Kidney (tissue), 14 donors: ENCODE results near the gene IL25. TPM values are rescaled to one million over a fixed set of nuclear protein-coding genes. Genes with fewer than 3 reads are reported as not detected.

Experiments
- DNase-seq, 5 donors: peaks; one replicate each; pipeline ENCODE4 v3.0.0-alpha.2; 2013 to 2020
- FAIRE-seq: peaks from 2 replicates; lab custom pipeline; 2012; peaks lifted over from hg19 to GRCh38; lab: Jason Lieb, UNC
- H3K27ac ChIP-seq, 2 donors: one replicate each; pipeline ENCODE4 v1.7.0; 2013; ENCODE audit warnings: low read depth in 2 of 2, low read length in 2 of 2, inconsistent platforms in 1 of 2
- H3K27me3 ChIP-seq: one replicate; pipeline ENCODE4 v1.7.1; 2013; ENCODE audit warnings: low read length, inconsistent platforms; ENCODE audit not compliant: control insufficient read depth, insufficient read depth
- H3K36me3 ChIP-seq, 3 donors: one replicate each; pipeline versions ENCODE4 v1.7.0 to v1.7.1; 2013; ENCODE audit warnings: low read length in 3 of 3, control low read depth in 1 of 3, inconsistent platforms in 1 of 3; ENCODE audit not compliant: insufficient read depth in 3 of 3, control insufficient read depth in 2 of 3
- H3K4me1 ChIP-seq, 3 donors: one replicate each; pipeline versions ENCODE4 v1.7.0 to v1.7.1; 2013; ENCODE audit warnings: low read length in 3 of 3, inconsistent platforms in 1 of 3, low read depth in 1 of 3; ENCODE audit not compliant: control insufficient read depth in 2 of 3, insufficient read depth in 2 of 3
- H3K4me3 ChIP-seq, 3 donors: one replicate each; pipeline versions ENCODE4 v1.7.0 to v1.8.1; 2013; ENCODE audit warnings: low read length in 3 of 3, control low read depth in 1 of 3, inconsistent platforms in 1 of 3
- H3K9ac ChIP-seq, 3 donors: one replicate each; pipeline versions ENCODE4 v1.7.0 to v1.7.1; 2013; ENCODE audit warnings: low read length in 3 of 3, control low read depth in 1 of 3, inconsistent platforms in 1 of 3
- H3K9me3 ChIP-seq, 3 donors: one replicate each; pipeline versions ENCODE4 v1.7.0 to v1.7.1; 2013; ENCODE audit warnings: low read length in 3 of 3, control low read depth in 1 of 3, inconsistent platforms in 1 of 3; ENCODE audit not compliant: control insufficient read depth in 2 of 3, insufficient read depth in 1 of 3
- intact Hi-C: fragments of 100-400 bp; cut with DNase I; formaldehyde crosslinking; loops from one replicate; pipeline ENCODE4 v1.11.1; 2022
- polyA plus RNA-seq: library from polyadenylated mRNA; stranded (reverse); fragments of 350-450 nt; fragmentation: Illumina TruSeq; extraction: RNeasy Lipid Tissue Mini Kit (QIAGEN cat#74804); gene quantifications from one replicate; pipeline ENCODE4 v1.2.3, GENCODE V29; 2014; ENCODE audit warnings: low read depth, low replicate concordance; ENCODE audit not compliant: insufficient read depth
- total RNA-seq: library from RNA; stranded (reverse); fragmentation: NEBNext Ultra II Directional; extraction: Animal tissue kit (Norgen Biotek cat#: 25700); gene quantifications from one replicate; pipeline ENCODE4 v1.2.1, GENCODE V29; 2021
- TF ChIP-seq, protein P1 (sequence below): IDR thresholded peaks from 3 replicates; pipeline ENCODE4 v1.5.1; 2012; ENCODE audit warnings: mild to moderate bottlenecking, moderate library complexity, borderline replicate concordance; ENCODE audit not compliant: insufficient read depth; ENCODE audit errors: extremely low read depth
- donor health status: control.
- donor health status: control.
- donor health status: control.
- donor health status: control.
- donor health status: control.
- donor health status: DM: yes; HTN: yes; CAD: no.
- donor health status: Normal renal cell carcinoma (clear cell type).

Gene IL25
- total and polyA plus RNA-seq, 2 donors from 2014 or later = not detected

DNA sequence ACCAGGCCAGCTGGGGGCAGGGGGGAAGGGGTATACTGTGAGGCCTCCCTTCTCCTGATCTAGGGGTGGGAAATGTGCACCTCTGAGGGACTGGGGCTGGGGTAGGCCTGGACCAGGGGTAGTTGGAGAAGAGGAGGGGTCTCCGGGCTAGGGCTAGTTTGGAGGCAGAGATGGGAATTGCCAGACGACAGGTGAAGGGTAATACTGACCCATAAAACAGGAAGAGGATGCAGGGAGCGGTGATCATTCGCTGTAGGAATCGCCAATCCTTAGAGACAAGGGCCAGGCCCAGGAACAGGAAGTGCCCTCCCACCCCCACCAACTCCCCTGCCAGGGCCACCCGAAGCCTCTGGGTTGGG lies 24.3 kb upstream of the IL25 start:
- no peaks in the 10 kb centered on the region for H3K9me3 ChIP-seq
- TF ChIP-seq, protein P1, sequence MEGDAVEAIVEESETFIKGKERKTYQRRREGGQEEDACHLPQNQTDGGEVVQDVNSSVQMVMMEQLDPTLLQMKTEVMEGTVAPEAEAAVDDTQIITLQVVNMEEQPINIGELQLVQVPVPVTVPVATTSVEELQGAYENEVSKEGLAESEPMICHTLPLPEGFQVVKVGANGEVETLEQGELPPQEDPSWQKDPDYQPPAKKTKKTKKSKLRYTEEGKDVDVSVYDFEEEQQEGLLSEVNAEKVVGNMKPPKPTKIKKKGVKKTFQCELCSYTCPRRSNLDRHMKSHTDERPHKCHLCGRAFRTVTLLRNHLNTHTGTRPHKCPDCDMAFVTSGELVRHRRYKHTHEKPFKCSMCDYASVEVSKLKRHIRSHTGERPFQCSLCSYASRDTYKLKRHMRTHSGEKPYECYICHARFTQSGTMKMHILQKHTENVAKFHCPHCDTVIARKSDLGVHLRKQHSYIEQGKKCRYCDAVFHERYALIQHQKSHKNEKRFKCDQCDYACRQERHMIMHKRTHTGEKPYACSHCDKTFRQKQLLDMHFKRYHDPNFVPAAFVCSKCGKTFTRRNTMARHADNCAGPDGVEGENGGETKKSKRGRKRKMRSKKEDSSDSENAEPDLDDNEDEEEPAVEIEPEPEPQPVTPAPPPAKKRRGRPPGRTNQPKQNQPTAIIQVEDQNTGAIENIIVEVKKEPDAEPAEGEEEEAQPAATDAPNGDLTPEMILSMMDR = no peak
- no peak overlapping the region for H3K27ac ChIP-seq
- no peak for DNase-seq
- intact Hi-C loops = no loop called here
- H3K9ac ChIP-seq = no peak overlapping the region
- no peak for FAIRE-seq
- H3K36me3 ChIP-seq = no peaks in the 10 kb centered on the region
- peaks cover 0 to 7% (median 0%) of the 10 kb centered on the region in 3 donors for H3K4me1 ChIP-seq
- H3K27me3 ChIP-seq = no peaks in the 10 kb centered on the region
- H3K4me3 ChIP-seq = no peak overlapping the region

DNA sequence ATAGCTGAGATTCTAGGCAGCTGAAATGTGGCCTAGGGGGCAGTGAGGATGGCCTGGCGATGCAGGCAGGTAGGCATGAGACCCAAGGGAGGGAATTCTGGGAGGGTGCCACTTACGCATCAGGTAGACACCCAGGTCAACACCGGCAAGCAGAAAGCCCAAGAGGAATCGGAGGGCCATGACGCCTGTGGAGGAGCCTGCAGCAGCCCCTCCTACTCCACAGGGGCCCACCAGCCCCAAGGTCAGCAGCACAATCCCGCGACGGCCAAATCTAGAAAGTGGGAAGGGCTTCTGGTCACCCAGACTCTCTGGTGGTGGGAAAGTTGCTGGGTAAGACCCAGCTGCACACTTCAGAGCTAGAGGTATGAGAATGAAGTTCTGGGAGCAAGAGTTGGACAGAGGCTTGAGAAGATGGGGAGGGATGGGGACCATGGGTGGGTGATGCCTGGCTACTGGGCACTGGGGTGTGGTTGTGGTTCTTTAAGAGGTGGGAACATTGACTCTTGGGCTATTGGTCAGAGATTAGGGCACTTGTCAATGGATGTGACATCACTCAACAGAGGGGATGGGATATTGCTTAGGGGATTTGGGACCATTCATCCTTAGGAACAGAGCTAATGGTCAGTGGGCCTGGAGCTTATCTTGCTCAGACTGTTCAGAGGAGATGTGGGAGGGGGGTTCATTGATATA lies 23.3 kb upstream of the IL25 start:
- Histone ChIP-seq H3K36me3 (no peaks in the 10 kb centered on the region), H3K9ac (no peak overlapping the region), H3K27me3 (no peaks in the 10 kb centered on the region), H3K4me1 (peaks cover 0 to 7% (median 0%) of the 10 kb centered on the region in 3 donors), H3K27ac (no peak overlapping the region), H3K4me3 (no peak overlapping the region), H3K9me3 (no peaks in the 10 kb centered on the region)
- TF ChIP-seq, protein P1 = no peak
- intact Hi-C loops = no loop called here
- DNase-seq (no peak), FAIRE-seq (no peak)

DNA sequence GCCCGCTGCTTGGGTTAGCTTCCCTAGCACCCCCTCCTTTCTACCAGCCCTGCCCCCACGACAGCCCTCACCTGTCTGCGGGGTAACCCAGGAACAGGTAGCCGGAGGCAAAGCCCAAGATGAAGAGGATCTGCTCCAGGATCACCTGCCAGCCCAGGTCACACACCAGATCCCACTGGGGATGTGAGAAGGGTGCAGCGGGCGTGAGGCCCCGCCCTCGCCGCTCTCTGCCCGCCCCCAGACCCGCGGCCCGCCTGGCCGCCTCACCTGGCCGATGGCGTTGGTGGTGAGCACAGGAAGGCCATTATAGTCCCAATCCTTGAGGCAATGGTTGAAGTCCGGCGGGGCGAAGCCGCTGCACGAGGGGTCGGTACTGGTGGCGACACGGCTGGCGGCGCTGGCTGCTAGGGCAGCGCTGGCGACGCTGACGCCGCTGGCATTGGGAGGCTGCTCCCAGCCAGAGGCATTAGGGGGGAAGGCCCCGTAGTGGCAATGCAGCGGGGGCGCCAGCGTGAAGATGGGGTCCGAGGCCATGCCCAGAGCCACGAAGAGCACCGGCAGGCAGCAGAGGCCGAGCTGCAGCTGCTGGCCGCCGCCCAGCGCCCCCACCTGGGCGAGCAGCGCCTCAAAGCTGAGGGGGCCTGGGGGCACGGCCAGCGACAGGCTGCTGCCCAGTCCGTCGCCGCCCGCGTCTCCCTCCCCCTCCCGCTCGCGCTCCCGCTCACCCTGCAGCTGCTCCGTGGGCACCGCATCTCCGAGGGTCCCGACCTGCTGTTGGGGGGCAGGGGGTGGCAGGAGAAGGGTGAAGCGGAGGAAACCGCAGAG lies 20.7 kb upstream of the IL25 start:
- H3K9me3 ChIP-seq = no peaks in the 10 kb centered on the region
- DNase-seq (peak; percentile 49 to 68 (median 56)), FAIRE-seq (no peak)
- H3K27me3 ChIP-seq = no peaks in the 10 kb centered on the region
- peak overlapping the region; percentile 32 to 73 (median 66) for H3K4me3 ChIP-seq
- H3K36me3 ChIP-seq = no peaks in the 10 kb centered on the region
- peaks cover 0 to 7% (median 0%) of the 10 kb centered on the region in 3 donors for H3K4me1 ChIP-seq
- intact Hi-C loops = no loop called here
- no peak overlapping the region for H3K27ac ChIP-seq
- H3K9ac ChIP-seq = peak overlapping the region in 2 of 3 donors; percentile 20 to 68
- TF ChIP-seq, protein P1 = no peak
